ENCODE measurements around the gene NLRC5. TPM values are rescaled to one million over a fixed set of nuclear protein-coding genes. Genes with fewer than 3 reads are reported as not detected.
"Not testable (repeated sequence)": the region's sequence is repeated elsewhere in the genome, so short reads cannot be mapped to it uniquely, and the experiment has no call there.

The NLRC5 gene
- total RNA-seq, 1 donor: 246 TPM

- Histone ChIP-seq H3K9me3 (ENCODE audit: low read depth, low read length) (no peaks in the 10 kb centered on the region), H3K4me3 (ENCODE audit: low read length) (no peak overlapping the region), H3K4me1 (ENCODE audit: insufficient read depth, low read length) (peaks cover 57% of the 10 kb centered on the region), H3K27me3 (ENCODE audit: insufficient read depth, low read length) (no peaks in the 10 kb centered on the region)
Observed at GRCh38 chr16:57064995-57065394, 75.6 kb downstream of the NLRC5 start.

- Histone ChIP-seq H3K4me3 (ENCODE audit: low read length) (no peak overlapping the region), H3K4me1 (ENCODE audit: insufficient read depth, low read length) (peaks cover 56% of the 10 kb centered on the region), H3K9me3 (ENCODE audit: low read depth, low read length) (no peaks in the 10 kb centered on the region), H3K27me3 (ENCODE audit: insufficient read depth, low read length) (no peaks in the 10 kb centered on the region)
Observed at GRCh38 chr16:57066625-57067024, 77.3 kb downstream of the NLRC5 start.

- Histone ChIP-seq H3K4me3 (ENCODE audit: low read length) (no peak overlapping the region), H3K27me3 (ENCODE audit: insufficient read depth, low read length) (no peaks in the 10 kb centered on the region), H3K4me1 (ENCODE audit: insufficient read depth, low read length) (peaks cover 55% of the 10 kb centered on the region), H3K9me3 (ENCODE audit: low read depth, low read length) (no peaks in the 10 kb centered on the region)
Observed at GRCh38 chr16:57067347-57067746, 78.0 kb downstream of the NLRC5 start.

- Histone ChIP-seq H3K9me3 (ENCODE audit: low read depth, low read length) (no peaks in the 10 kb centered on the region), H3K27me3 (ENCODE audit: insufficient read depth, low read length) (no peaks in the 10 kb centered on the region), H3K4me3 (ENCODE audit: low read length) (no peak overlapping the region), H3K4me1 (ENCODE audit: insufficient read depth, low read length) (peaks cover 52% of the 10 kb centered on the region)
Observed at GRCh38 chr16:57069053-57069452, 79.7 kb downstream of the NLRC5 start.

GRCh38 chr16:57069635-57070370, 80.4 kb downstream of the NLRC5 start:
- H3K27me3 ChIP-seq (ENCODE audit: insufficient read depth, low read length): no peaks in the 10 kb centered on the region
- no peaks in the 10 kb centered on the region for H3K9me3 ChIP-seq (ENCODE audit: low read depth, low read length)
- no peak overlapping the region for H3K4me3 ChIP-seq (ENCODE audit: low read length)
- peaks cover 52% of the 10 kb centered on the region for H3K4me1 ChIP-seq (ENCODE audit: insufficient read depth, low read length)

- no peaks in the 10 kb centered on the region for H3K27me3 ChIP-seq (ENCODE audit: insufficient read depth, low read length)
- peaks cover 52% of the 10 kb centered on the region for H3K4me1 ChIP-seq (ENCODE audit: insufficient read depth, low read length)
- H3K9me3 ChIP-seq (ENCODE audit: low read depth, low read length): no peaks in the 10 kb centered on the region
- H3K4me3 ChIP-seq (ENCODE audit: low read length): no peak overlapping the region
Observed at GRCh38 chr16:57070424-57070823, 81.1 kb downstream of the NLRC5 start.

- peaks cover 50% of the 10 kb centered on the region for H3K4me1 ChIP-seq (ENCODE audit: insufficient read depth, low read length)
- H3K27me3 ChIP-seq (ENCODE audit: insufficient read depth, low read length); H3K9me3 ChIP-seq (ENCODE audit: low read depth, low read length): not testable (repeated sequence)
Observed at GRCh38 chr16:57071081-57071732, 81.8 kb downstream of the NLRC5 start.

GRCh38 chr16:57071831-57072582, 82.7 kb downstream of the NLRC5 start:
- Histone ChIP-seq H3K4me1 (ENCODE audit: insufficient read depth, low read length) (peaks cover 42% of the 10 kb centered on the region), H3K27me3 (ENCODE audit: insufficient read depth, low read length) (no peaks in the 10 kb centered on the region)

More at GRCh38 chr16:57071081-57071732, 81.8 kb downstream of the NLRC5 start:
- not testable (repeated sequence) for H3K4me3 ChIP-seq (ENCODE audit: low read length)

GRCh38 chr16:57072616-57073275, 83.4 kb downstream of the NLRC5 start:
- Histone ChIP-seq H3K4me1 (ENCODE audit: insufficient read depth, low read length) (peaks cover 36% of the 10 kb centered on the region), H3K9me3 (ENCODE audit: low read depth, low read length) (no peaks in the 10 kb centered on the region), H3K4me3 (ENCODE audit: low read length) (no peak overlapping the region), H3K27me3 (ENCODE audit: insufficient read depth, low read length) (no peaks in the 10 kb centered on the region)

More at GRCh38 chr16:57071831-57072582, 82.7 kb downstream of the NLRC5 start:
- Histone ChIP-seq H3K4me3 (ENCODE audit: low read length) (no peak overlapping the region), H3K9me3 (ENCODE audit: low read depth, low read length) (no peaks in the 10 kb centered on the region)

- Histone ChIP-seq H3K27me3 (ENCODE audit: insufficient read depth, low read length) (no peaks in the 10 kb centered on the region), H3K4me3 (ENCODE audit: low read length) (no peak overlapping the region), H3K4me1 (ENCODE audit: insufficient read depth, low read length) (no peaks in the 10 kb centered on the region), H3K9me3 (ENCODE audit: low read depth, low read length) (no peaks in the 10 kb centered on the region)
Observed at GRCh38 chr16:57077714-57078113, 88.4 kb downstream of the NLRC5 start.

GRCh38 chr16:57081744-57082143, 92.4 kb downstream of the NLRC5 start:
- Histone ChIP-seq H3K9me3 (ENCODE audit: low read depth, low read length) (no peaks in the 10 kb centered on the region), H3K4me3 (ENCODE audit: low read length) (no peak overlapping the region), H3K27me3 (ENCODE audit: insufficient read depth, low read length) (no peaks in the 10 kb centered on the region), H3K4me1 (ENCODE audit: insufficient read depth, low read length) (peaks cover 24% of the 10 kb centered on the region)

GRCh38 chr16:57082664-57083063, 93.3 kb downstream of the NLRC5 start:
- Histone ChIP-seq H3K4me3 (ENCODE audit: low read length) (no peak overlapping the region), H3K4me1 (ENCODE audit: insufficient read depth, low read length) (peaks cover 24% of the 10 kb centered on the region), H3K27me3 (ENCODE audit: insufficient read depth, low read length) (no peaks in the 10 kb centered on the region), H3K9me3 (ENCODE audit: low read depth, low read length) (no peaks in the 10 kb centered on the region)

GRCh38 chr16:57083485-57084126, 94.2 kb downstream of the NLRC5 start:
- Histone ChIP-seq H3K4me1 (ENCODE audit: insufficient read depth, low read length) (peaks cover 24% of the 10 kb centered on the region), H3K27me3 (ENCODE audit: insufficient read depth, low read length) (no peaks in the 10 kb centered on the region), H3K4me3 (ENCODE audit: low read length) (no peak overlapping the region), H3K9me3 (ENCODE audit: low read depth, low read length) (no peaks in the 10 kb centered on the region)

- H3K27me3 ChIP-seq (ENCODE audit: insufficient read depth, low read length): no peaks in the 10 kb centered on the region
- no peaks in the 10 kb centered on the region for H3K9me3 ChIP-seq (ENCODE audit: low read depth, low read length)
- peaks cover 24% of the 10 kb centered on the region for H3K4me1 ChIP-seq (ENCODE audit: insufficient read depth, low read length)
- H3K4me3 ChIP-seq (ENCODE audit: low read length): no peak overlapping the region
Observed at GRCh38 chr16:57084257-57084770, 95.0 kb downstream of the NLRC5 start.
